HepG2 (cell line): ENCODE data around the gene RBM28. TPM values are rescaled to one million over a fixed set of nuclear protein-coding genes. Genes with fewer than 3 reads are reported as not detected.
A peak's percentile ranks its signal among the peaks of the same experiment; 100 is the strongest.

ENCODE experiments used
- CENPT ChIP-seq: sonication (generic); formaldehyde crosslinking; IDR thresholded peaks from 2 replicates; pipeline ENCODE4 v1.8.0; 2022; ENCODE audit warnings: low read depth, mild to moderate bottlenecking, moderate library complexity, missing genetic modification reagents
- GFI1 ChIP-seq: sonication (generic); formaldehyde crosslinking; IDR thresholded peaks from 2 replicates; pipeline ENCODE4 v1.5.0; 2020; ENCODE audit warnings: missing genetic modification reagents, mild to moderate bottlenecking, borderline replicate concordance
- HDAC2 ChIP-seq: sonication (generic); formaldehyde crosslinking; IDR thresholded peaks from 2 replicates; pipeline ENCODE4 v1.4.0; 2020; ENCODE audit warnings: missing genetic modification reagents
- IKZF4 ChIP-seq: sonication (generic); formaldehyde crosslinking; IDR thresholded peaks from 2 replicates; pipeline ENCODE4 v1.5.1; 2020; ENCODE audit warnings: borderline replicate concordance, mild to moderate bottlenecking, low read depth, missing genetic modification reagents; ENCODE audit errors: not compliant biosample characterization
- NBN ChIP-seq: fragments of 450-650 bp; conservative IDR thresholded peaks from 2 replicates; pipeline ENCODE4 v1.6.1; 2017
- PITX1 ChIP-seq: sonication (generic); formaldehyde crosslinking; IDR thresholded peaks from 2 replicates; pipeline ENCODE4 v1.5.1; 2020; ENCODE audit warnings: mild to moderate bottlenecking, missing genetic modification reagents
- PRMT3 ChIP-seq: sonication (generic); formaldehyde crosslinking; IDR thresholded peaks from 2 replicates; pipeline ENCODE4 v1.8.1; 2022; ENCODE audit warnings: low read depth, mild to moderate bottlenecking, moderate library complexity, missing genetic modification reagents, borderline replicate concordance
- RBM22 ChIP-seq: fragments of 200-400 bp; formaldehyde crosslinking; optimal IDR thresholded peaks from 2 replicates; pipeline ENCODE3; 2017; ENCODE audit warnings: mild to moderate bottlenecking, low read length, moderate library complexity
- RCOR2 ChIP-seq: IDR thresholded peaks from 2 replicates; pipeline ENCODE4 v1.6.1; 2016; ENCODE audit warnings: missing biosample characterization, missing genetic modification reagents
- SAP130 ChIP-seq: IDR thresholded peaks from 2 replicates; pipeline ENCODE4 v1.6.1; 2016; ENCODE audit warnings: low read depth
- ZFYVE20 ChIP-seq: sonication (generic); formaldehyde crosslinking; IDR thresholded peaks from 2 replicates; pipeline ENCODE4 v1.8.0; 2023; ENCODE audit warnings: low read depth, mild to moderate bottlenecking, moderate library complexity, missing genetic modification reagents, borderline replicate concordance
- ZMYM3 ChIP-seq: sonication (generic); formaldehyde crosslinking; IDR thresholded peaks from 2 replicates; pipeline ENCODE4 v1.5.1; 2020; ENCODE audit warnings: mild to moderate bottlenecking, missing genetic modification reagents
- ZNF282 ChIP-seq: fragments of 450-650 bp; IDR thresholded peaks from 2 replicates; pipeline ENCODE4 v1.6.1; 2018; ENCODE audit not compliant: partially characterized antibody
- ZNF703 ChIP-seq: sonication (generic); formaldehyde crosslinking; IDR thresholded peaks from 2 replicates; pipeline ENCODE4 v1.5.1; 2020; ENCODE audit warnings: missing genetic modification reagents, mild to moderate bottlenecking, moderate library complexity, borderline replicate concordance
- ZNF891 ChIP-seq: sonication (generic); formaldehyde crosslinking; IDR thresholded peaks from 2 replicates; pipeline ENCODE4 v1.5.0; 2020; ENCODE audit warnings: mild to moderate bottlenecking, missing genetic modification reagents
- ZSCAN30 ChIP-seq: sonication (generic); formaldehyde crosslinking; IDR thresholded peaks from 2 replicates; pipeline ENCODE4 v1.5.0; 2020; ENCODE audit warnings: mild to moderate bottlenecking, missing genetic modification reagents
- polyA plus RNA-seq, 8 experiments: library from polyadenylated mRNA; depleted of rRNA in 3 of 8; stranded (reverse) in 7 of 8; unstranded in 1 of 8; fragments of >200 nt; fragmentation: Illumina TruSeq in 4 of 8; extraction: Trizol in 4 of 8; gene quantifications; 2 replicates each; pipeline versions ENCODE4 v1.2.1 to v1.2.3, GENCODE V29; 2011 to 2016; ENCODE audit warnings: low read depth in 4 of 8, missing spikeins in 1 of 8, mixed read lengths in 1 of 8; ENCODE audit not compliant: insufficient read depth in 1 of 8
- total RNA-seq, 5 experiments: library from RNA; depleted of rRNA; stranded (reverse); fragments of >200 nt; fragmentation: Illumina TruSeq; extraction: Trizol; gene quantifications; 2 replicates each; pipeline ENCODE4 v1.2.3, GENCODE V29; 2016; ENCODE audit warnings: low read depth in 1 of 5
- TF ChIP-seq, protein P1 (sequence below): IDR thresholded peaks from 2 replicates; pipeline ENCODE4 v1.4.0; 2020; ENCODE audit warnings: mild to moderate bottlenecking, missing genetic modification reagents
- TF ChIP-seq, protein P2 (sequence below): sonication (generic); formaldehyde crosslinking; IDR thresholded peaks from 2 replicates; pipeline ENCODE4 v1.4.0; 2020; ENCODE audit warnings: missing genetic modification reagents
- TF ChIP-seq, protein P3 (sequence below): sonication (generic); formaldehyde crosslinking; IDR thresholded peaks from 2 replicates; pipeline ENCODE4 v1.8.1; 2023; ENCODE audit warnings: mild to moderate bottlenecking, missing genetic modification reagents, borderline replicate concordance

RBM28 gene
- total and polyA plus RNA-seq, 2 of the 13 experiments (the other 11 are each of a cell fraction or from before 2014, with no cell fraction given) = 20.5 to 49.0 TPM

DNA sequence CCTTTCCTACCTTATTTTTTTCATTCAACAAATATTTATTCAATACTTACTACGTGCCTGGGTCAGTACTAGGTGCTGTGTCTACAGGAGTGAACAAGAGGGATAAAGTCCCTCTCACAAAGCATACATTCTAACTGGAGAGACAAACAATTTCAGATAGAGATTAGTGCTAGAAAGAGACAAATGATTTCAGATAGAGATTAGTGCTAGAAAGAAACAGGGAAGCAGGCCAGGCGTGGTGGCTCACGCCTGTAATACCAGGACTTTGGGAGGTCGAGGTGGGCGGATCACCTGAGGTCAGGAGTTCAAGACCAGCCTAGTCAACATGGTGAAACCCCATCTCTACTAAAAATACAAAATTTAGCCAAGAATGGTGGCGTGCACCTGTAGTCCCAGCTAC lies 34.6 kb downstream of the RBM28 start (continued):
- TF ChIP-seq, protein P1, sequence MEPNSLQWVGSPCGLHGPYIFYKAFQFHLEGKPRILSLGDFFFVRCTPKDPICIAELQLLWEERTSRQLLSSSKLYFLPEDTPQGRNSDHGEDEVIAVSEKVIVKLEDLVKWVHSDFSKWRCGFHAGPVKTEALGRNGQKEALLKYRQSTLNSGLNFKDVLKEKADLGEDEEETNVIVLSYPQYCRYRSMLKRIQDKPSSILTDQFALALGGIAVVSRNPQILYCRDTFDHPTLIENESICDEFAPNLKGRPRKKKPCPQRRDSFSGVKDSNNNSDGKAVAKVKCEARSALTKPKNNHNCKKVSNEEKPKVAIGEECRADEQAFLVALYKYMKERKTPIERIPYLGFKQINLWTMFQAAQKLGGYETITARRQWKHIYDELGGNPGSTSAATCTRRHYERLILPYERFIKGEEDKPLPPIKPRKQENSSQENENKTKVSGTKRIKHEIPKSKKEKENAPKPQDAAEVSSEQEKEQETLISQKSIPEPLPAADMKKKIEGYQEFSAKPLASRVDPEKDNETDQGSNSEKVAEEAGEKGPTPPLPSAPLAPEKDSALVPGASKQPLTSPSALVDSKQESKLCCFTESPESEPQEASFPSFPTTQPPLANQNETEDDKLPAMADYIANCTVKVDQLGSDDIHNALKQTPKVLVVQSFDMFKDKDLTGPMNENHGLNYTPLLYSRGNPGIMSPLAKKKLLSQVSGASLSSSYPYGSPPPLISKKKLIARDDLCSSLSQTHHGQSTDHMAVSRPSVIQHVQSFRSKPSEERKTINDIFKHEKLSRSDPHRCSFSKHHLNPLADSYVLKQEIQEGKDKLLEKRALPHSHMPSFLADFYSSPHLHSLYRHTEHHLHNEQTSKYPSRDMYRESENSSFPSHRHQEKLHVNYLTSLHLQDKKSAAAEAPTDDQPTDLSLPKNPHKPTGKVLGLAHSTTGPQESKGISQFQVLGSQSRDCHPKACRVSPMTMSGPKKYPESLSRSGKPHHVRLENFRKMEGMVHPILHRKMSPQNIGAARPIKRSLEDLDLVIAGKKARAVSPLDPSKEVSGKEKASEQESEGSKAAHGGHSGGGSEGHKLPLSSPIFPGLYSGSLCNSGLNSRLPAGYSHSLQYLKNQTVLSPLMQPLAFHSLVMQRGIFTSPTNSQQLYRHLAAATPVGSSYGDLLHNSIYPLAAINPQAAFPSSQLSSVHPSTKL (CRISPR knock-in tag) = peak; percentile 63
- TF ChIP-seq ZMYM3 (CRISPR knock-in tag) = peak; percentile 58
- no peak for TF ChIP-seq SAP130 (CRISPR knock-in tag)
- TF ChIP-seq, protein P2, sequence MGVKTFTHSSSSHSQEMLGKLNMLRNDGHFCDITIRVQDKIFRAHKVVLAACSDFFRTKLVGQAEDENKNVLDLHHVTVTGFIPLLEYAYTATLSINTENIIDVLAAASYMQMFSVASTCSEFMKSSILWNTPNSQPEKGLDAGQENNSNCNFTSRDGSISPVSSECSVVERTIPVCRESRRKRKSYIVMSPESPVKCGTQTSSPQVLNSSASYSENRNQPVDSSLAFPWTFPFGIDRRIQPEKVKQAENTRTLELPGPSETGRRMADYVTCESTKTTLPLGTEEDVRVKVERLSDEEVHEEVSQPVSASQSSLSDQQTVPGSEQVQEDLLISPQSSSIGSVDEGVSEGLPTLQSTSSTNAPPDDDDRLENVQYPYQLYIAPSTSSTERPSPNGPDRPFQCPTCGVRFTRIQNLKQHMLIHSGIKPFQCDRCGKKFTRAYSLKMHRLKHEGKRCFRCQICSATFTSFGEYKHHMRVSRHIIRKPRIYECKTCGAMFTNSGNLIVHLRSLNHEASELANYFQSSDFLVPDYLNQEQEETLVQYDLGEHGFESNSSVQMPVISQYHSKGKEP (CRISPR knock-in tag) = no peak
- TF ChIP-seq, protein P3, sequence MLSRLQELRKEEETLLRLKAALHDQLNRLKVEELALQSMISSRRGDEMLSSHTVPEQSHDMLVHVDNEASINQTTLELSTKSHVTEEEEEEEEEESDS = no peak
- 0 out of 2 replicates have a peak, but pooled peaks have one; percentile 14 for TF ChIP-seq RCOR2 (CRISPR knock-in tag)
- TF ChIP-seq ZNF703 = no peak
- no peak for TF ChIP-seq RBM22
- TF ChIP-seq PITX1 (CRISPR knock-in tag) = peak; percentile 59
- no peak for TF ChIP-seq GFI1
- no peak for TF ChIP-seq NBN
- no peak for TF ChIP-seq ZNF891 (CRISPR knock-in tag)
- 0 out of 2 replicates have a peak, but pooled peaks have one; percentile 27 for TF ChIP-seq PRMT3 (CRISPR knock-in tag)
- TF ChIP-seq IKZF4 (CRISPR knock-in tag) = no peak
- no peak for TF ChIP-seq ZFYVE20 (CRISPR knock-in tag)
- TF ChIP-seq ZSCAN30 (CRISPR knock-in tag) = no peak
- no peak for TF ChIP-seq ZNF282
- no peak for TF ChIP-seq CENPT (CRISPR knock-in tag)
- peak; percentile 21; the same call in 1 of the 2 replicates for TF ChIP-seq HDAC2 (CRISPR knock-in tag)
